Measurements from ENCODE around the gene TGFB2. TPM values are rescaled to one million over a fixed set of nuclear protein-coding genes. Genes with fewer than 3 reads are reported as not detected.

The TGFB2 gene
- total RNA-seq, 1 experiment from 2014 or later: 2.5 TPM

- no peak overlapping the region for H3K27ac Mint-ChIP-seq
- H3K36me3 Mint-ChIP-seq: peaks cover 3% of the 10 kb centered on the region; the same call in 1 of the 2 replicates
- ChIA-PET POLR2A (no interaction called here), CTCF (interaction anchor here (1.2 kb wide), 1 partner anchor 138 kb away, joined by 3 read pairs; no protein-coding TSS in a partner anchor)
- no peaks in the 10 kb centered on the region for H3K27me3 Mint-ChIP-seq (ENCODE audit: low read depth)
- ATAC-seq (no peak), DNase-seq (ENCODE audit: low spot score) (no peak)
- no peak overlapping the region for H3K4me3 Mint-ChIP-seq
- TF ChIP-seq, protein P1, sequence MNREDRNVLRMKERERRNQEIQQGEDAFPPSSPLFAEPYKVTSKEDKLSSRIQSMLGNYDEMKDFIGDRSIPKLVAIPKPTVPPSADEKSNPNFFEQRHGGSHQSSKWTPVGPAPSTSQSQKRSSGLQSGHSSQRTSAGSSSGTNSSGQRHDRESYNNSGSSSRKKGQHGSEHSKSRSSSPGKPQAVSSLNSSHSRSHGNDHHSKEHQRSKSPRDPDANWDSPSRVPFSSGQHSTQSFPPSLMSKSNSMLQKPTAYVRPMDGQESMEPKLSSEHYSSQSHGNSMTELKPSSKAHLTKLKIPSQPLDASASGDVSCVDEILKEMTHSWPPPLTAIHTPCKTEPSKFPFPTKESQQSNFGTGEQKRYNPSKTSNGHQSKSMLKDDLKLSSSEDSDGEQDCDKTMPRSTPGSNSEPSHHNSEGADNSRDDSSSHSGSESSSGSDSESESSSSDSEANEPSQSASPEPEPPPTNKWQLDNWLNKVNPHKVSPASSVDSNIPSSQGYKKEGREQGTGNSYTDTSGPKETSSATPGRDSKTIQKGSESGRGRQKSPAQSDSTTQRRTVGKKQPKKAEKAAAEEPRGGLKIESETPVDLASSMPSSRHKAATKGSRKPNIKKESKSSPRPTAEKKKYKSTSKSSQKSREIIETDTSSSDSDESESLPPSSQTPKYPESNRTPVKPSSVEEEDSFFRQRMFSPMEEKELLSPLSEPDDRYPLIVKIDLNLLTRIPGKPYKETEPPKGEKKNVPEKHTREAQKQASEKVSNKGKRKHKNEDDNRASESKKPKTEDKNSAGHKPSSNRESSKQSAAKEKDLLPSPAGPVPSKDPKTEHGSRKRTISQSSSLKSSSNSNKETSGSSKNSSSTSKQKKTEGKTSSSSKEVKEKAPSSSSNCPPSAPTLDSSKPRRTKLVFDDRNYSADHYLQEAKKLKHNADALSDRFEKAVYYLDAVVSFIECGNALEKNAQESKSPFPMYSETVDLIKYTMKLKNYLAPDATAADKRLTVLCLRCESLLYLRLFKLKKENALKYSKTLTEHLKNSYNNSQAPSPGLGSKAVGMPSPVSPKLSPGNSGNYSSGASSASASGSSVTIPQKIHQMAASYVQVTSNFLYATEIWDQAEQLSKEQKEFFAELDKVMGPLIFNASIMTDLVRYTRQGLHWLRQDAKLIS (CRISPR knock-in tag; IDR thresholded peaks at IDR 0.05; ENCODE audit: borderline replicate concordance): no peak
- TF ChIP-seq OVOL2 (CRISPR knock-in tag; IDR thresholded peaks at IDR 0.05; ENCODE audit: borderline replicate concordance) (no peak), CREM (CRISPR knock-in tag; IDR thresholded peaks at IDR 0.05) (no peak), ZNF121 (CRISPR knock-in tag; IDR thresholded peaks at IDR 0.05) (no peak), PRDM15 (CRISPR knock-in tag; IDR thresholded peaks at IDR 0.05) (no peak), MAX (CRISPR knock-in tag; IDR thresholded peaks at IDR 0.05) (no peak), TP53 (CRISPR knock-in tag; IDR thresholded peaks at IDR 0.05) (no peak), FOXJ3 (CRISPR knock-in tag; IDR thresholded peaks at IDR 0.05; ENCODE audit: borderline replicate concordance) (no peak), HMGXB4 (CRISPR knock-in tag; IDR thresholded peaks at IDR 0.05) (no peak), ATF3 (CRISPR knock-in tag; conservative IDR thresholded peaks at IDR 0.05) (no peak), IRF2 (CRISPR knock-in tag; IDR thresholded peaks at IDR 0.05; ENCODE audit: borderline replicate concordance, low read depth) (no peak), ZMAT4 (CRISPR knock-in tag; IDR thresholded peaks at IDR 0.05) (no peak), ZNF671 (CRISPR knock-in tag; IDR thresholded peaks at IDR 0.05) (no peak)
- TF ChIP-seq, protein P2, sequence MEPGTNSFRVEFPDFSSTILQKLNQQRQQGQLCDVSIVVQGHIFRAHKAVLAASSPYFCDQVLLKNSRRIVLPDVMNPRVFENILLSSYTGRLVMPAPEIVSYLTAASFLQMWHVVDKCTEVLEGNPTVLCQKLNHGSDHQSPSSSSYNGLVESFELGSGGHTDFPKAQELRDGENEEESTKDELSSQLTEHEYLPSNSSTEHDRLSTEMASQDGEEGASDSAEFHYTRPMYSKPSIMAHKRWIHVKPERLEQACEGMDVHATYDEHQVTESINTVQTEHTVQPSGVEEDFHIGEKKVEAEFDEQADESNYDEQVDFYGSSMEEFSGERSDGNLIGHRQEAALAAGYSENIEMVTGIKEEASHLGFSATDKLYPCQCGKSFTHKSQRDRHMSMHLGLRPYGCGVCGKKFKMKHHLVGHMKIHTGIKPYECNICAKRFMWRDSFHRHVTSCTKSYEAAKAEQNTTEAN (CRISPR knock-in tag; IDR thresholded peaks at IDR 0.05): no peak
- TF ChIP-seq, protein P3, sequence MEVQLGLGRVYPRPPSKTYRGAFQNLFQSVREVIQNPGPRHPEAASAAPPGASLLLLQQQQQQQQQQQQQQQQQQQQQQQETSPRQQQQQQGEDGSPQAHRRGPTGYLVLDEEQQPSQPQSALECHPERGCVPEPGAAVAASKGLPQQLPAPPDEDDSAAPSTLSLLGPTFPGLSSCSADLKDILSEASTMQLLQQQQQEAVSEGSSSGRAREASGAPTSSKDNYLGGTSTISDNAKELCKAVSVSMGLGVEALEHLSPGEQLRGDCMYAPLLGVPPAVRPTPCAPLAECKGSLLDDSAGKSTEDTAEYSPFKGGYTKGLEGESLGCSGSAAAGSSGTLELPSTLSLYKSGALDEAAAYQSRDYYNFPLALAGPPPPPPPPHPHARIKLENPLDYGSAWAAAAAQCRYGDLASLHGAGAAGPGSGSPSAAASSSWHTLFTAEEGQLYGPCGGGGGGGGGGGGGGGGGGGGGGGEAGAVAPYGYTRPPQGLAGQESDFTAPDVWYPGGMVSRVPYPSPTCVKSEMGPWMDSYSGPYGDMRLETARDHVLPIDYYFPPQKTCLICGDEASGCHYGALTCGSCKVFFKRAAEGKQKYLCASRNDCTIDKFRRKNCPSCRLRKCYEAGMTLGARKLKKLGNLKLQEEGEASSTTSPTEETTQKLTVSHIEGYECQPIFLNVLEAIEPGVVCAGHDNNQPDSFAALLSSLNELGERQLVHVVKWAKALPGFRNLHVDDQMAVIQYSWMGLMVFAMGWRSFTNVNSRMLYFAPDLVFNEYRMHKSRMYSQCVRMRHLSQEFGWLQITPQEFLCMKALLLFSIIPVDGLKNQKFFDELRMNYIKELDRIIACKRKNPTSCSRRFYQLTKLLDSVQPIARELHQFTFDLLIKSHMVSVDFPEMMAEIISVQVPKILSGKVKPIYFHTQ (CRISPR knock-in tag; IDR thresholded peaks at IDR 0.05): no peak
- TF ChIP-seq, protein P4, sequence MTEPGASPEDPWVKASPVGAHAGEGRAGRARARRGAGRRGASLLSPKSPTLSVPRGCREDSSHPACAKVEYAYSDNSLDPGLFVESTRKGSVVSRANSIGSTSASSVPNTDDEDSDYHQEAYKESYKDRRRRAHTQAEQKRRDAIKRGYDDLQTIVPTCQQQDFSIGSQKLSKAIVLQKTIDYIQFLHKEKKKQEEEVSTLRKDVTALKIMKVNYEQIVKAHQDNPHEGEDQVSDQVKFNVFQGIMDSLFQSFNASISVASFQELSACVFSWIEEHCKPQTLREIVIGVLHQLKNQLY (CRISPR knock-in tag; IDR thresholded peaks at IDR 0.05): no peak
- peaks cover 7% of the 10 kb centered on the region; the same call in 1 of the 2 replicates for H3K9me3 Mint-ChIP-seq
- peaks cover 24% of the 10 kb centered on the region for H3K4me1 Mint-ChIP-seq
Measured at GRCh38 chr1:218397752-218398339, 52.7 kb downstream of the TGFB2 start.

All from WTC11 (cell line).